BLaER1 (cell line): Measurements from ENCODE around the gene FZD10.

Source experiments
- H3K27ac ChIP-seq: shearing (Covaris generic); formaldehyde crosslinking; 2 replicates; pipeline ENCODE4 v1.8.1; 2022
- H3K27me3 ChIP-seq: shearing (Covaris generic); formaldehyde crosslinking; 2 replicates; pipeline ENCODE4 v1.8.1; 2022
- H3K36me3 ChIP-seq: shearing (Covaris generic); formaldehyde crosslinking; 2 replicates; pipeline ENCODE4 v1.8.1; 2022
- H3K4me1 ChIP-seq: shearing (Covaris generic); formaldehyde crosslinking; 2 replicates; pipeline ENCODE4 v1.8.1; 2022
- H3K4me2 ChIP-seq: shearing (Covaris generic); formaldehyde crosslinking; 2 replicates; pipeline ENCODE4 v1.8.1; 2022
- H3K4me3 ChIP-seq: shearing (Covaris generic); formaldehyde crosslinking; 2 replicates; pipeline ENCODE4 v1.8.1; 2022
- H3K9ac ChIP-seq: shearing (Covaris generic); formaldehyde crosslinking; 2 replicates; pipeline ENCODE4 v1.8.1; 2022
- H3K9me3 ChIP-seq: shearing (Covaris generic); formaldehyde crosslinking; 2 replicates; pipeline ENCODE4 v1.8.1; 2022
- H4K20me1 ChIP-seq: shearing (Covaris generic); formaldehyde crosslinking; 2 replicates; pipeline ENCODE4 v1.8.1; 2022
- Cebpa-rat ChIP-seq: shearing (Covaris generic); IDR thresholded peaks from 2 replicates; pipeline ENCODE4 v1.8.1; 2022

FZD10 gene

GRCh38 chr12:130162267-130162666, at the start of gene FZD10:
Gene FZD10 (plus strand): TSS chr12:130162464. CDS start chr12:130162943, 479 bp downstream.
- H4K20me1 ChIP-seq, result peaks cover 95% of the 10 kb centered on the region
- TF ChIP-seq Cebpa-rat, result no peak
- no peak within 1 kb of the TSS for H3K9ac ChIP-seq
- H3K27me3 ChIP-seq, result peaks cover 97% of the 10 kb centered on the region
- H3K4me2 ChIP-seq, result peak within 1 kb of the TSS; percentile 93
- peaks cover 12% of the 10 kb centered on the region for H3K9me3 ChIP-seq
- H3K27ac ChIP-seq, result no peak within 1 kb of the TSS
- peaks cover 20% of the 10 kb centered on the region for H3K4me1 ChIP-seq
- H3K36me3 ChIP-seq, result no peaks in the 10 kb centered on the region
- H3K4me3 ChIP-seq, result peak within 1 kb of the TSS; percentile 65

GRCh38 chr12:130114952-130115351, 47.3 kb upstream of the FZD10 start:
- no peak overlapping the region for H3K4me3 ChIP-seq
- no peaks in the 10 kb centered on the region for H3K27me3 ChIP-seq
- H4K20me1 ChIP-seq, result no peaks in the 10 kb centered on the region
- H3K4me1 ChIP-seq, result peaks cover 56% of the 10 kb centered on the region
- H3K27ac ChIP-seq, result no peak overlapping the region
- H3K9ac ChIP-seq, result no peak overlapping the region
- peaks cover 20% of the 10 kb centered on the region for H3K9me3 ChIP-seq
- no peak for TF ChIP-seq Cebpa-rat
- no peak overlapping the region for H3K4me2 ChIP-seq
- H3K36me3 ChIP-seq, result no peaks in the 10 kb centered on the region

- Histone ChIP-seq H3K36me3 (no peaks in the 10 kb centered on the region), H3K4me3 (no peak overlapping the region), H3K27me3 (no peaks in the 10 kb centered on the region), H3K4me1 (peaks cover 49% of the 10 kb centered on the region), H3K9ac (no peak overlapping the region), H4K20me1 (no peaks in the 10 kb centered on the region), H3K4me2 (no peak overlapping the region), H3K27ac (0 out of 2 replicates have a peak overlapping the region, but pooled peaks have one; percentile 18), H3K9me3 (peaks cover 20% of the 10 kb centered on the region)
- TF ChIP-seq Cebpa-rat, result no peak
Observed at GRCh38 chr12:130115646-130116045, 46.6 kb upstream of the FZD10 start.

GRCh38 chr12:130116791-130117190, 45.5 kb upstream of the FZD10 start:
- peaks cover 20% of the 10 kb centered on the region for H3K9me3 ChIP-seq
- no peak for TF ChIP-seq Cebpa-rat

GRCh38 chr12:130117233-130117632, 45.0 kb upstream of the FZD10 start:
- no peaks in the 10 kb centered on the region for H4K20me1 ChIP-seq
- peaks cover 20% of the 10 kb centered on the region for H3K9me3 ChIP-seq
- no peak overlapping the region for H3K9ac ChIP-seq
- no peak overlapping the region for H3K27ac ChIP-seq
- no peaks in the 10 kb centered on the region for H3K36me3 ChIP-seq
- TF ChIP-seq Cebpa-rat, result no peak
- peak overlapping the region; percentile 46; the same call in 1 of the 2 replicates for H3K4me2 ChIP-seq
- H3K4me3 ChIP-seq, result no peak overlapping the region
- no peaks in the 10 kb centered on the region for H3K27me3 ChIP-seq
- H3K4me1 ChIP-seq, result peaks cover 33% of the 10 kb centered on the region

More at GRCh38 chr12:130116791-130117190, 45.5 kb upstream of the FZD10 start:
- H3K4me1 ChIP-seq, result peaks cover 38% of the 10 kb centered on the region
- H3K36me3 ChIP-seq, result no peaks in the 10 kb centered on the region
- no peaks in the 10 kb centered on the region for H4K20me1 ChIP-seq
- H3K4me3 ChIP-seq, result no peak overlapping the region
- no peaks in the 10 kb centered on the region for H3K27me3 ChIP-seq
- no peak overlapping the region for H3K9ac ChIP-seq
- H3K4me2 ChIP-seq, result no peak overlapping the region
- H3K27ac ChIP-seq, result no peak overlapping the region

GRCh38 chr12:130117701-130118100, 44.6 kb upstream of the FZD10 start:
- Histone ChIP-seq H3K4me2 (peak overlapping the region; percentile 46), H3K4me3 (no peak overlapping the region), H3K9me3 (peaks cover 15% of the 10 kb centered on the region), H3K27me3 (no peaks in the 10 kb centered on the region), H4K20me1 (no peaks in the 10 kb centered on the region), H3K4me1 (peaks cover 29% of the 10 kb centered on the region), H3K9ac (no peak overlapping the region), H3K27ac (no peak overlapping the region), H3K36me3 (no peaks in the 10 kb centered on the region)
- TF ChIP-seq Cebpa-rat, result no peak

GRCh38 chr12:130118181-130118580, 44.1 kb upstream of the FZD10 start:
- Histone ChIP-seq H3K4me2 (no peak overlapping the region), H3K27ac (no peak overlapping the region), H4K20me1 (no peaks in the 10 kb centered on the region)

GRCh38 chr12:130119241-130119861, 42.9 kb upstream of the FZD10 start:
- no peak overlapping the region for H3K4me3 ChIP-seq
- no peak overlapping the region for H3K27ac ChIP-seq
- H3K4me1 ChIP-seq, result peaks cover 19% of the 10 kb centered on the region
- TF ChIP-seq Cebpa-rat, result no peak
- H3K4me2 ChIP-seq, result no peak overlapping the region
- no peaks in the 10 kb centered on the region for H3K27me3 ChIP-seq
- no peaks in the 10 kb centered on the region for H3K36me3 ChIP-seq
- H4K20me1 ChIP-seq, result no peaks in the 10 kb centered on the region
- H3K9me3 ChIP-seq, result no peaks in the 10 kb centered on the region
- H3K9ac ChIP-seq, result no peak overlapping the region

More at GRCh38 chr12:130118181-130118580, 44.1 kb upstream of the FZD10 start:
- no peak for TF ChIP-seq Cebpa-rat
- peaks cover 11% of the 10 kb centered on the region for H3K9me3 ChIP-seq
- no peak overlapping the region for H3K9ac ChIP-seq
- H3K27me3 ChIP-seq, result no peaks in the 10 kb centered on the region
- H3K36me3 ChIP-seq, result no peaks in the 10 kb centered on the region
- no peak overlapping the region for H3K4me3 ChIP-seq
- H3K4me1 ChIP-seq, result peaks cover 24% of the 10 kb centered on the region

- Histone ChIP-seq H4K20me1 (no peaks in the 10 kb centered on the region), H3K4me1 (peaks cover 19% of the 10 kb centered on the region), H3K4me2 (no peak overlapping the region), H3K4me3 (no peak overlapping the region), H3K9ac (no peak overlapping the region), H3K36me3 (no peaks in the 10 kb centered on the region), H3K9me3 (no peaks in the 10 kb centered on the region), H3K27me3 (no peaks in the 10 kb centered on the region), H3K27ac (no peak overlapping the region)
- TF ChIP-seq Cebpa-rat, result no peak
Observed at GRCh38 chr12:130120012-130120805, 42.1 kb upstream of the FZD10 start.
